DND-41 (cell line): ENCODE results near the gene CPA4.
"Not testable (repeated sequence)": the region's sequence is repeated elsewhere in the genome, so short reads cannot be mapped to it uniquely, and the experiment has no call there.

Experiments
- EZH2 ChIP-seq: IDR thresholded peaks from 3 replicates; pipeline ENCODE4 v1.6.1; 2012; ENCODE audit warnings: borderline replicate concordance, low read depth, mild to moderate bottlenecking, moderate library complexity, low read length, inconsistent platforms; ENCODE audit not compliant: severe bottlenecking
- TF ChIP-seq, protein P1 (sequence below): IDR thresholded peaks from 2 replicates; pipeline ENCODE4 v1.5.1; 2012; ENCODE audit warnings: borderline replicate concordance, low read length, moderate library complexity, mild to moderate bottlenecking; ENCODE audit not compliant: poor library complexity, severe bottlenecking; ENCODE audit errors: extremely low read depth

DNA sequence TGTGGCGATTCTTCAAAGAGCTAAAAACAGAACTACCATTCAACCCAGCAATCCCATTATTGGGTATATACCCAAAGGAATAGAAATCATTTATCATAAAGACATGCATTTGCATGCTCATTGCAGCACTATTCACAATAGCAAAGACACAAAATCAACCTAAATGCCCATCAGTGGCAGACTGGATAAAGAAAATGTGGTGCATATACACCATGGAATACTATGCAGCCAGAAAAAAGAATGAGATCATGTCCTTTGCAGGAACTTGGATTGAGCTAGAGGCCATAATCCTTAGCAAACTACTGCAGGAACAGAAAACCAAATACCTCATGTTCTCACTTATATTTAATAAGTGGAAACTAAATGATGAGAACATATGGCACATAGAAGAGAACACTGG is 46.5 kb upstream of the CPA4 start:
- TF ChIP-seq, protein P1, sequence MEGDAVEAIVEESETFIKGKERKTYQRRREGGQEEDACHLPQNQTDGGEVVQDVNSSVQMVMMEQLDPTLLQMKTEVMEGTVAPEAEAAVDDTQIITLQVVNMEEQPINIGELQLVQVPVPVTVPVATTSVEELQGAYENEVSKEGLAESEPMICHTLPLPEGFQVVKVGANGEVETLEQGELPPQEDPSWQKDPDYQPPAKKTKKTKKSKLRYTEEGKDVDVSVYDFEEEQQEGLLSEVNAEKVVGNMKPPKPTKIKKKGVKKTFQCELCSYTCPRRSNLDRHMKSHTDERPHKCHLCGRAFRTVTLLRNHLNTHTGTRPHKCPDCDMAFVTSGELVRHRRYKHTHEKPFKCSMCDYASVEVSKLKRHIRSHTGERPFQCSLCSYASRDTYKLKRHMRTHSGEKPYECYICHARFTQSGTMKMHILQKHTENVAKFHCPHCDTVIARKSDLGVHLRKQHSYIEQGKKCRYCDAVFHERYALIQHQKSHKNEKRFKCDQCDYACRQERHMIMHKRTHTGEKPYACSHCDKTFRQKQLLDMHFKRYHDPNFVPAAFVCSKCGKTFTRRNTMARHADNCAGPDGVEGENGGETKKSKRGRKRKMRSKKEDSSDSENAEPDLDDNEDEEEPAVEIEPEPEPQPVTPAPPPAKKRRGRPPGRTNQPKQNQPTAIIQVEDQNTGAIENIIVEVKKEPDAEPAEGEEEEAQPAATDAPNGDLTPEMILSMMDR = not testable (repeated sequence)
- TF ChIP-seq EZH2 = not testable (repeated sequence)
